ENCODE data around the gene COL6A6. TPM values are rescaled to one million over a fixed set of nuclear protein-coding genes. Genes with fewer than 3 reads are reported as not detected.

COL6A6 gene
- total and polyA plus RNA-seq, 2 experiments from 2014 or later, result 0.07 to 0.10 TPM

- no peak overlapping the region for H3K4me3 Mint-ChIP-seq
- no peak for TF ChIP-seq JUNB (IDR thresholded peaks at IDR 0.05; ENCODE audit: unreplicated experiment)
- H3K36me3 ChIP-seq (ENCODE audit: insufficient read depth), result no peaks in the 10 kb centered on the region
- H3K9me3 Mint-ChIP-seq, result no peaks in the 10 kb centered on the region
- H3K9me2 ChIP-seq (ENCODE audit: insufficient read depth), result peaks cover 3% of the 10 kb centered on the region
- no peak for DNase-seq (ENCODE audit: low spot score)
- H3F3A ChIP-seq (replicated peaks; ENCODE audit: low read depth), result no peaks in the 10 kb centered on the region
- H3K27me3 ChIP-seq (ENCODE audit: insufficient read depth), result peaks cover 66% of the 10 kb centered on the region
- no peak overlapping the region for H2AFZ ChIP-seq
- no peaks in the 10 kb centered on the region for H3K79me2 ChIP-seq (replicated peaks; ENCODE audit: insufficient read depth)
- no peak overlapping the region for H3K4me3 ChIP-seq
- no peak overlapping the region for H3K27ac ChIP-seq (ENCODE audit: low read depth)
- no peaks in the 10 kb centered on the region; the same call in 2 of the 3 replicates for H3K36me3 Mint-ChIP-seq (ENCODE audit: low read depth)
- H3K4me1 Mint-ChIP-seq, result peaks cover 8% of the 10 kb centered on the region
- no peak overlapping the region for H3K4me2 ChIP-seq
- no peak overlapping the region for H3K27ac Mint-ChIP-seq
- no peaks in the 10 kb centered on the region; the same call in 1 of the 2 replicates for H4K20me1 ChIP-seq (replicated peaks; ENCODE audit: insufficient read depth)
- H3K4me1 ChIP-seq (ENCODE audit: insufficient read depth), result no peaks in the 10 kb centered on the region; the same call in 1 of the 2 replicates
- ATAC-seq, result no peak
- peaks cover 21% of the 10 kb centered on the region for H3K27me3 Mint-ChIP-seq (ENCODE audit: insufficient read depth, low read depth, poor library complexity)
These were observed 1.2 kb upstream of the COL6A6 start for GRCh38 chr3:130515755-130516154.

GRCh38 chr3:130517602-130518001 lies 625 bp downstream of the COL6A6 start:
- H3K27me3 Mint-ChIP-seq (ENCODE audit: insufficient read depth, low read depth, poor library complexity), result peaks cover 24% of the 10 kb centered on the region
- H3K27ac Mint-ChIP-seq, result no peak overlapping the region
- no peaks in the 10 kb centered on the region; the same call in 1 of the 2 replicates for H4K20me1 ChIP-seq (replicated peaks; ENCODE audit: insufficient read depth)
- no peaks in the 10 kb centered on the region for H3F3A ChIP-seq (replicated peaks; ENCODE audit: low read depth)
- peak overlapping the region; percentile 92 for H3K4me2 ChIP-seq
- H3K36me3 ChIP-seq (ENCODE audit: insufficient read depth), result no peaks in the 10 kb centered on the region
- ATAC-seq (peak; percentile 56), DNase-seq (ENCODE audit: low spot score) (no peak)
- no peaks in the 10 kb centered on the region for H3K9me3 Mint-ChIP-seq
- H3K9me2 ChIP-seq (ENCODE audit: insufficient read depth), result peaks cover 3% of the 10 kb centered on the region
- H3K36me3 Mint-ChIP-seq (ENCODE audit: low read depth), result no peaks in the 10 kb centered on the region; the same call in 2 of the 3 replicates
- peak overlapping the region; percentile 86 for H3K4me3 ChIP-seq
- no peaks in the 10 kb centered on the region; the same call in 1 of the 2 replicates for H3K4me1 ChIP-seq (ENCODE audit: insufficient read depth)
- H3K27me3 ChIP-seq (ENCODE audit: insufficient read depth), result peaks cover 66% of the 10 kb centered on the region
- peak overlapping the region; percentile 82 for H3K4me3 Mint-ChIP-seq
- H3K4me1 Mint-ChIP-seq, result peaks cover 8% of the 10 kb centered on the region
- H2AFZ ChIP-seq, result peak overlapping the region; percentile 100
- no peak overlapping the region for H3K27ac ChIP-seq (ENCODE audit: low read depth)
- no peaks in the 10 kb centered on the region for H3K79me2 ChIP-seq (replicated peaks; ENCODE audit: insufficient read depth)
- TF ChIP-seq ZNF331 (CRISPR knock-in tag; IDR thresholded peaks at IDR 0.05; ENCODE audit: low read depth), result no peak
- no peak for TF ChIP-seq NANOG (IDR thresholded peaks at IDR 0.05; ENCODE audit: borderline replicate concordance)
- no peak for TF ChIP-seq ZNF114 (CRISPR knock-in tag; IDR thresholded peaks at IDR 0.05)
- TF ChIP-seq EZH2phosphoT487 (IDR thresholded peaks at IDR 0.05; ENCODE audit: unreplicated experiment), result no peak
- no peak for TF ChIP-seq STAT1 (IDR thresholded peaks at IDR 0.05; ENCODE audit: unreplicated experiment)
- TF ChIP-seq, protein P1, sequence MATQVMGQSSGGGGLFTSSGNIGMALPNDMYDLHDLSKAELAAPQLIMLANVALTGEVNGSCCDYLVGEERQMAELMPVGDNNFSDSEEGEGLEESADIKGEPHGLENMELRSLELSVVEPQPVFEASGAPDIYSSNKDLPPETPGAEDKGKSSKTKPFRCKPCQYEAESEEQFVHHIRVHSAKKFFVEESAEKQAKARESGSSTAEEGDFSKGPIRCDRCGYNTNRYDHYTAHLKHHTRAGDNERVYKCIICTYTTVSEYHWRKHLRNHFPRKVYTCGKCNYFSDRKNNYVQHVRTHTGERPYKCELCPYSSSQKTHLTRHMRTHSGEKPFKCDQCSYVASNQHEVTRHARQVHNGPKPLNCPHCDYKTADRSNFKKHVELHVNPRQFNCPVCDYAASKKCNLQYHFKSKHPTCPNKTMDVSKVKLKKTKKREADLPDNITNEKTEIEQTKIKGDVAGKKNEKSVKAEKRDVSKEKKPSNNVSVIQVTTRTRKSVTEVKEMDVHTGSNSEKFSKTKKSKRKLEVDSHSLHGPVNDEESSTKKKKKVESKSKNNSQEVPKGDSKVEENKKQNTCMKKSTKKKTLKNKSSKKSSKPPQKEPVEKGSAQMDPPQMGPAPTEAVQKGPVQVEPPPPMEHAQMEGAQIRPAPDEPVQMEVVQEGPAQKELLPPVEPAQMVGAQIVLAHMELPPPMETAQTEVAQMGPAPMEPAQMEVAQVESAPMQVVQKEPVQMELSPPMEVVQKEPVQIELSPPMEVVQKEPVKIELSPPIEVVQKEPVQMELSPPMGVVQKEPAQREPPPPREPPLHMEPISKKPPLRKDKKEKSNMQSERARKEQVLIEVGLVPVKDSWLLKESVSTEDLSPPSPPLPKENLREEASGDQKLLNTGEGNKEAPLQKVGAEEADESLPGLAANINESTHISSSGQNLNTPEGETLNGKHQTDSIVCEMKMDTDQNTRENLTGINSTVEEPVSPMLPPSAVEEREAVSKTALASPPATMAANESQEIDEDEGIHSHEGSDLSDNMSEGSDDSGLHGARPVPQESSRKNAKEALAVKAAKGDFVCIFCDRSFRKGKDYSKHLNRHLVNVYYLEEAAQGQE (IDR thresholded peaks at IDR 0.05; ENCODE audit: unreplicated experiment), result no peak
- no peak for TF ChIP-seq EZH2 (IDR thresholded peaks at IDR 0.05; ENCODE audit: low read depth, unreplicated experiment)
- TF ChIP-seq, protein P2, sequence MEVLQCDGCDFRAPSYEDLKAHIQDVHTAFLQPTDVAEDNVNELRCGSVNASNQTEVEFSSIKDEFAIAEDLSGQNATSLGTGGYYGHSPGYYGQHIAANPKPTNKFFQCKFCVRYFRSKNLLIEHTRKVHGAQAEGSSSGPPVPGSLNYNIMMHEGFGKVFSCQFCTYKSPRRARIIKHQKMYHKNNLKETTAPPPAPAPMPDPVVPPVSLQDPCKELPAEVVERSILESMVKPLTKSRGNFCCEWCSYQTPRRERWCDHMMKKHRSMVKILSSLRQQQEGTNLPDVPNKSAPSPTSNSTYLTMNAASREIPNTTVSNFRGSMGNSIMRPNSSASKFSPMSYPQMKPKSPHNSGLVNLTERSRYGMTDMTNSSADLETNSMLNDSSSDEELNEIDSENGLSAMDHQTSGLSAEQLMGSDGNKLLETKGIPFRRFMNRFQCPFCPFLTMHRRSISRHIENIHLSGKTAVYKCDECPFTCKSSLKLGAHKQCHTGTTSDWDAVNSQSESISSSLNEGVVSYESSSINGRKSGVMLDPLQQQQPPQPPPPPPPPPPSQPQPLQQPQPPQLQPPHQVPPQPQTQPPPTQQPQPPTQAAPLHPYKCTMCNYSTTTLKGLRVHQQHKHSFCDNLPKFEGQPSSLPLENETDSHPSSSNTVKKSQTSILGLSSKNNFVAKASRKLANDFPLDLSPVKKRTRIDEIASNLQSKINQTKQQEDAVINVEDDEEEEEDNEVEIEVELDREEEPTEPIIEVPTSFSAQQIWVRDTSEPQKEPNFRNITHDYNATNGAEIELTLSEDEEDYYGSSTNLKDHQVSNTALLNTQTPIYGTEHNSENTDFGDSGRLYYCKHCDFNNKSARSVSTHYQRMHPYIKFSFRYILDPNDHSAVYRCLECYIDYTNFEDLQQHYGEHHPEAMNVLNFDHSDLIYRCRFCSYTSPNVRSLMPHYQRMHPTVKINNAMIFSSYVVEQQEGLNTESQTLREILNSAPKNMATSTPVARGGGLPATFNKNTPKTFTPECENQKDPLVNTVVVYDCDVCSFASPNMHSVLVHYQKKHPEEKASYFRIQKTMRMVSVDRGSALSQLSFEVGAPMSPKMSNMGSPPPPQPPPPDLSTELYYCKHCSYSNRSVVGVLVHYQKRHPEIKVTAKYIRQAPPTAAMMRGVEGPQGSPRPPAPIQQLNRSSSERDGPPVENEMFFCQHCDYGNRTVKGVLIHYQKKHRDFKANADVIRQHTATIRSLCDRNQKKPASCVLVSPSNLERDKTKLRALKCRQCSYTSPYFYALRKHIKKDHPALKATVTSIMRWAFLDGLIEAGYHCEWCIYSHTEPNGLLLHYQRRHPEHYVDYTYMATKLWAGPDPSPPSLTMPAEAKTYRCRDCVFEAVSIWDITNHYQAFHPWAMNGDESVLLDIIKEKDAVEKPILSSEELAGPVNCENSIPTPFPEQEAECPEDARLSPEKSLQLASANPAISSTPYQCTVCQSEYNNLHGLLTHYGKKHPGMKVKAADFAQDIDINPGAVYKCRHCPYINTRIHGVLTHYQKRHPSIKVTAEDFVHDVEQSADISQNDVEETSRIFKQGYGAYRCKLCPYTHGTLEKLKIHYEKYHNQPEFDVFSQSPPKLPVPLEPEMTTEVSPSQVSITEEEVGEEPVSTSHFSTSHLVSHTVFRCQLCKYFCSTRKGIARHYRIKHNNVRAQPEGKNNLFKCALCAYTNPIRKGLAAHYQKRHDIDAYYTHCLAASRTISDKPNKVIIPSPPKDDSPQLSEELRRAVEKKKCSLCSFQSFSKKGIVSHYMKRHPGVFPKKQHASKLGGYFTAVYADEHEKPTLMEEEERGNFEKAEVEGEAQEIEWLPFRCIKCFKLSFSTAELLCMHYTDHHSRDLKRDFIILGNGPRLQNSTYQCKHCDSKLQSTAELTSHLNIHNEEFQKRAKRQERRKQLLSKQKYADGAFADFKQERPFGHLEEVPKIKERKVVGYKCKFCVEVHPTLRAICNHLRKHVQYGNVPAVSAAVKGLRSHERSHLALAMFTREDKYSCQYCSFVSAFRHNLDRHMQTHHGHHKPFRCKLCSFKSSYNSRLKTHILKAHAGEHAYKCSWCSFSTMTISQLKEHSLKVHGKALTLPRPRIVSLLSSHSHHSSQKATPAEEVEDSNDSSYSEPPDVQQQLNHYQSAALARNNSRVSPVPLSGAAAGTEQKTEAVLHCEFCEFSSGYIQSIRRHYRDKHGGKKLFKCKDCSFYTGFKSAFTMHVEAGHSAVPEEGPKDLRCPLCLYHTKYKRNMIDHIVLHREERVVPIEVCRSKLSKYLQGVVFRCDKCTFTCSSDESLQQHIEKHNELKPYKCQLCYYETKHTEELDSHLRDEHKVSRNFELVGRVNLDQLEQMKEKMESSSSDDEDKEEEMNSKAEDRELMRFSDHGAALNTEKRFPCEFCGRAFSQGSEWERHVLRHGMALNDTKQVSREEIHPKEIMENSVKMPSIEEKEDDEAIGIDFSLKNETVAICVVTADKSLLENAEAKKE (CRISPR knock-in tag; IDR thresholded peaks at IDR 0.05), result no peak
- TF ChIP-seq POLR2AphosphoS5 (IDR thresholded peaks at IDR 0.05; ENCODE audit: low read depth), result no peak
- TF ChIP-seq, protein P3, sequence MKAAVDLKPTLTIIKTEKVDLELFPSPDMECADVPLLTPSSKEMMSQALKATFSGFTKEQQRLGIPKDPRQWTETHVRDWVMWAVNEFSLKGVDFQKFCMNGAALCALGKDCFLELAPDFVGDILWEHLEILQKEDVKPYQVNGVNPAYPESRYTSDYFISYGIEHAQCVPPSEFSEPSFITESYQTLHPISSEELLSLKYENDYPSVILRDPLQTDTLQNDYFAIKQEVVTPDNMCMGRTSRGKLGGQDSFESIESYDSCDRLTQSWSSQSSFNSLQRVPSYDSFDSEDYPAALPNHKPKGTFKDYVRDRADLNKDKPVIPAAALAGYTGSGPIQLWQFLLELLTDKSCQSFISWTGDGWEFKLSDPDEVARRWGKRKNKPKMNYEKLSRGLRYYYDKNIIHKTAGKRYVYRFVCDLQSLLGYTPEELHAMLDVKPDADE (IDR thresholded peaks at IDR 0.05), result no peak
- TF ChIP-seq JUNB (IDR thresholded peaks at IDR 0.05; ENCODE audit: unreplicated experiment), result no peak
- no peak for TF ChIP-seq CREB1 (CRISPR knock-in tag; IDR thresholded peaks at IDR 0.05; ENCODE audit: low read depth)
